Measurements from ENCODE around the gene ELMO3. TPM values are rescaled to one million over a fixed set of nuclear protein-coding genes. Genes with fewer than 3 reads are reported as not detected.

Gene ELMO3
- total RNA-seq, 4 donors from 2014 or later, result 1.9 to 4.2 (median 3.1) TPM

GRCh38 chr16:67237396-67238277 is 38.7 kb downstream of the ELMO3 start:
- TF ChIP-seq CTCF (IDR thresholded peaks at IDR 0.05), result no peak
- DNase-seq (ENCODE audit: low spot score) (no peak), ATAC-seq (ENCODE audit: low FRiP score) (no peak)

GRCh38 chr16:67238278-67238575 is 39.3 kb downstream of the ELMO3 start:
- DNase-seq (ENCODE audit: low spot score) (no peak), ATAC-seq (ENCODE audit: low FRiP score) (no peak)
- TF ChIP-seq CTCF (IDR thresholded peaks at IDR 0.05), result no peak

GRCh38 chr16:67238806-67239470 is 40.0 kb downstream of the ELMO3 start:
- TF ChIP-seq CTCF (IDR thresholded peaks at IDR 0.05), result no peak
- ATAC-seq (ENCODE audit: low FRiP score) (no peak), DNase-seq (ENCODE audit: low spot score) (no peak)

- ATAC-seq (ENCODE audit: low FRiP score), result no peak
- TF ChIP-seq CTCF (IDR thresholded peaks at IDR 0.05), result no peak
- DNase-seq (ENCODE audit: low spot score), result no peak
These were observed 41.6 kb downstream of the ELMO3 start for GRCh38 chr16:67240506-67240905.

GRCh38 chr16:67241008-67241900 is 42.3 kb downstream of the ELMO3 start:
- DNase-seq (ENCODE audit: low spot score) (no peak), ATAC-seq (ENCODE audit: low FRiP score) (peak; percentile 74)
- no peak for TF ChIP-seq CTCF (IDR thresholded peaks at IDR 0.05)

- no peak for TF ChIP-seq CTCF (IDR thresholded peaks at IDR 0.05)
- no peak for ATAC-seq (ENCODE audit: low FRiP score)
- DNase-seq (ENCODE audit: low spot score), result no peak
These were observed 43.3 kb downstream of the ELMO3 start for GRCh38 chr16:67242138-67242730.

Data from omental fat pad (tissue), 4 donors.